OCI-LY3 (cell line): Measurements from ENCODE around the gene KAT6B.

Experiments used
- H2AFZ ChIP-seq: fragments of 200-600, 300-600 bp; shearing (Covaris generic); 2 replicates; pipeline ENCODE4 v1.6.0; 2014; ENCODE audit warnings: antibody characterized with exemption, low read depth, low read length
- H3K27ac ChIP-seq: fragments of 200-600, 300-600 bp; sonication (generic); 2 replicates; pipeline ENCODE4 v1.5.1; 2014; ENCODE audit warnings: mild to moderate bottlenecking, low read length, moderate library complexity, mixed read lengths
- H3K27me3 ChIP-seq: fragments of 200-600, 300-600 bp; sonication (generic); 2 replicates; pipeline ENCODE4 v1.6.1; 2014; ENCODE audit warnings: low read depth, low read length, mixed read lengths
- H3K36me3 ChIP-seq: fragments of 200-600, 300-600 bp; sonication (generic); replicated peaks from 2 replicates; pipeline ENCODE3; 2014; ENCODE audit warnings: low read depth, low read length, mixed read lengths
- H3K4me1 ChIP-seq: fragments of 300-600, 200-600 bp; sonication (generic); 2 replicates; pipeline ENCODE4 v1.6.1; 2014; ENCODE audit warnings: low read length, mixed read lengths
- H3K4me2 ChIP-seq: fragments of 200-600, 300-600 bp; sonication (generic); 2 replicates; pipeline ENCODE4 v1.6.1; 2014; ENCODE audit warnings: low read length, mixed read lengths
- H3K4me3 ChIP-seq: fragments of 300-600, 200-600 bp; sonication (generic); 2 replicates; pipeline ENCODE4 v1.5.1; 2014; ENCODE audit warnings: antibody characterized with exemption, mild to moderate bottlenecking, low read length, moderate library complexity
- H3K79me2 ChIP-seq: fragments of 300-600, 200-600 bp; shearing (Covaris generic); 2 replicates; pipeline ENCODE4 v1.6.1; 2014; ENCODE audit warnings: mild to moderate bottlenecking, low read length, mixed read lengths
- H3K9ac ChIP-seq: fragments of 300-600, 200-600 bp; shearing (Covaris generic); 2 replicates; pipeline ENCODE4 v1.6.0; 2014; ENCODE audit warnings: mild to moderate bottlenecking, low read length, moderate library complexity
- H3K9me3 ChIP-seq: fragments of 200-600, 300-600 bp; shearing (Covaris generic); 2 replicates; pipeline ENCODE4 v1.6.1; 2014; ENCODE audit warnings: low read length, mixed read lengths; ENCODE audit not compliant: insufficient read depth
- H4K20me1 ChIP-seq: fragments of 200-600, 300-600 bp; sonication (generic); 2 replicates; pipeline ENCODE4 v1.6.1; 2016; ENCODE audit warnings: low read length, mixed read lengths; ENCODE audit not compliant: insufficient read depth
- EZH2phosphoT487 ChIP-seq: fragments of 200-600 bp; shearing (Covaris generic); IDR thresholded peaks from 2 replicates; pipeline ENCODE4 v1.6.1; 2018; ENCODE audit warnings: antibody characterized with exemption, mixed run types, low read depth
- TF ChIP-seq, protein P1 (sequence below): fragments of 200-600, 300-600 bp; sonication (generic); IDR thresholded peaks from 2 replicates; pipeline ENCODE4 v1.5.1; 2014; ENCODE audit warnings: antibody characterized with exemption, low read length, low read depth

Gene KAT6B

DNA sequence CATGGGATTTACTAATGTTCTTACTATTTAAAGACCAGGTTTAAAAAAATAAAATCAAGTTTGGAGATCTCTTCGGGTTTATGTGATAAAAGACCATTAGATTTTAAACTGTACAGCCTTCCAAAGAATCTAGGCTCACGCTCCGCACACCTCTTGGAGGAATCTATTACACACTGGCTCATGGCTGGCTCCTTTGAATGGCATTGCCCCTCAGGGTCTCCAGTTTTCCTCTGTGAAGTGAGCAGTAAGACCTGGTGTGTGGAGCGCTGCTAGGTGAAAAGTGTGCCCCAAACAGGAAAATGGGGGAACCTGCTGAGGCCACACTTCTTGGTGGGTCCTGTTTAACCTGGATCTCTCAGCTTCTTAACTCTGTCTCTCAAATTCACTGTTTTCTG is 142.3 kb downstream of the KAT6B start:
- Histone ChIP-seq H3K36me3 (no peaks in the 10 kb centered on the region), H2AFZ (no peak overlapping the region), H3K4me1 (peaks cover 9% of the 10 kb centered on the region), H3K79me2 (no peaks in the 10 kb centered on the region), H4K20me1 (no peaks in the 10 kb centered on the region), H3K9ac (no peak overlapping the region), H3K27ac (no peak overlapping the region), H3K27me3 (no peaks in the 10 kb centered on the region), H3K4me2 (no peak overlapping the region), H3K9me3 (no peaks in the 10 kb centered on the region), H3K4me3 (no peak overlapping the region)
- TF ChIP-seq, protein P1, sequence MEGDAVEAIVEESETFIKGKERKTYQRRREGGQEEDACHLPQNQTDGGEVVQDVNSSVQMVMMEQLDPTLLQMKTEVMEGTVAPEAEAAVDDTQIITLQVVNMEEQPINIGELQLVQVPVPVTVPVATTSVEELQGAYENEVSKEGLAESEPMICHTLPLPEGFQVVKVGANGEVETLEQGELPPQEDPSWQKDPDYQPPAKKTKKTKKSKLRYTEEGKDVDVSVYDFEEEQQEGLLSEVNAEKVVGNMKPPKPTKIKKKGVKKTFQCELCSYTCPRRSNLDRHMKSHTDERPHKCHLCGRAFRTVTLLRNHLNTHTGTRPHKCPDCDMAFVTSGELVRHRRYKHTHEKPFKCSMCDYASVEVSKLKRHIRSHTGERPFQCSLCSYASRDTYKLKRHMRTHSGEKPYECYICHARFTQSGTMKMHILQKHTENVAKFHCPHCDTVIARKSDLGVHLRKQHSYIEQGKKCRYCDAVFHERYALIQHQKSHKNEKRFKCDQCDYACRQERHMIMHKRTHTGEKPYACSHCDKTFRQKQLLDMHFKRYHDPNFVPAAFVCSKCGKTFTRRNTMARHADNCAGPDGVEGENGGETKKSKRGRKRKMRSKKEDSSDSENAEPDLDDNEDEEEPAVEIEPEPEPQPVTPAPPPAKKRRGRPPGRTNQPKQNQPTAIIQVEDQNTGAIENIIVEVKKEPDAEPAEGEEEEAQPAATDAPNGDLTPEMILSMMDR, result no peak
- no peak for TF ChIP-seq EZH2phosphoT487

DNA sequence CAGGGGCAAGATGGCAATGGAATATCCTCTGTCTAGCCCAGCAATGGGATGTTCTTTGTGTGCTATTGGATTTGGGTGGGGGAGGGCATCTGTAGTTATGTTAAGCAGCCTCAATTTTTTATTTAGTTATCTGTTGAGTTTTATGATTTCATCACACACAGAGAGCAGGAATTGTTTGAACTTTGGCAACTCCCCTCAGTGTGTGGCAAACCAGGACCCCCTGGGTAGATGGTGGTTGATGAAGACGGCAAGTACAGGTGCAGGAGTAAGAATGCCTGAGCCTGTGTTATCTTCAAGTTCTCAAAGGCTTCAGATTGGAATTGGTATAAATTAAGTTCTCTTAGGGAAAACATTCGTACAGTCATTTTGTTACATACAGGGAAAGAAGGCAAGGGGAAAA is 142.7 kb downstream of the KAT6B start:
- peaks cover 5% of the 10 kb centered on the region; the same call in 1 of the 2 replicates for H3K4me1 ChIP-seq
- H3K4me3 ChIP-seq, result no peak overlapping the region

GRCh38 chr10:74969530-74969929 is 143.1 kb downstream of the KAT6B start:
- Histone ChIP-seq H2AFZ (no peak overlapping the region), H3K27me3 (no peaks in the 10 kb centered on the region), H3K79me2 (no peaks in the 10 kb centered on the region), H3K4me3 (no peak overlapping the region), H3K36me3 (no peaks in the 10 kb centered on the region), H3K4me1 (peaks cover under 1% of the 10 kb centered on the region; the same call in 1 of the 2 replicates), H3K9me3 (no peaks in the 10 kb centered on the region), H3K27ac (no peak overlapping the region), H3K4me2 (no peak overlapping the region), H3K9ac (no peak overlapping the region), H4K20me1 (no peaks in the 10 kb centered on the region)
- TF ChIP-seq EZH2phosphoT487, result no peak
- TF ChIP-seq, protein P1, result no peak

More for the DNA sequence above, 142.7 kb downstream of the KAT6B start:
- H3K9ac ChIP-seq, result no peak overlapping the region
- H4K20me1 ChIP-seq, result no peaks in the 10 kb centered on the region
- TF ChIP-seq, protein P1, result no peak
- no peak for TF ChIP-seq EZH2phosphoT487
- no peaks in the 10 kb centered on the region for H3K79me2 ChIP-seq
- H3K36me3 ChIP-seq, result no peaks in the 10 kb centered on the region
- no peaks in the 10 kb centered on the region for H3K27me3 ChIP-seq
- H3K9me3 ChIP-seq, result no peaks in the 10 kb centered on the region
- H3K4me2 ChIP-seq, result no peak overlapping the region
- no peak overlapping the region for H2AFZ ChIP-seq
- no peak overlapping the region for H3K27ac ChIP-seq

DNA sequence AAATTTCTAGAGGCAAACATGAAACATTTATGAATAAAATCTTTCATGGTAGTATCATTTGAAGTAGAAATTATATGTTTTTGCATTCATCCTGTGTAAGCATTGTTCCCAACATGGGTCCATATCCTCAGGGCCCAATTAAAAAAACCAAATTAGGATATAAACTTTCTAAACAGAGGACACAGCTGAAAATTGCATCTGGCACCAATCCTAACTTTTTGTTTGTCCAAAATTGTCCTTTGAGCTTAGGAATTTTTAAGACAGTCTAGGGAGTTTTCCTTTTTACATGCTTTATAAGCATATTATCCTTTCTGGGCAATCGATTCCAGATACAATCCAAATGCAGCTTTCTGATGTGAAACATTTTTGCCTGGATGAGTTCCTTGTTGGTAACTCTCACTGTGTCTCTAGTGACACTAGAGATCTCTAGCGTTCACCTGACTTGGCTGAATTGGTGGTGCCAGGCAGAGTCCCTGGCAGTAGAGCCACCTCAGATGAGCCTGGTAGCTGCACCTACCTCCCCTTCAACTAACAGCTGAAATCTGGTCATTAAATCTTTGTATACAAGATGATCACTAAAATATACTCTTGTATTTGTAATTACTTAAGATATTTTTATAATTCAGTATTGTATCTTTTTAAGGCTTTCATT is 147.5 kb downstream of the KAT6B start:
- Histone ChIP-seq H3K4me3 (no peak overlapping the region), H3K9ac (no peak overlapping the region), H3K4me1 (peaks cover 31% of the 10 kb centered on the region), H3K27ac (no peak overlapping the region), H3K27me3 (no peaks in the 10 kb centered on the region), H3K4me2 (no peak overlapping the region), H3K36me3 (no peaks in the 10 kb centered on the region), H2AFZ (no peak overlapping the region), H4K20me1 (no peaks in the 10 kb centered on the region), H3K9me3 (no peaks in the 10 kb centered on the region), H3K79me2 (no peaks in the 10 kb centered on the region)
- TF ChIP-seq, protein P1, result no peak
- TF ChIP-seq EZH2phosphoT487, result no peak
